AG10803 (cell line): Measurements from ENCODE around the gene PDE2A.

Source experiments
- DNase-seq: peaks from one replicate; pipeline ENCODE4 v3.0.0; 2010; ENCODE audit warnings: low read depth
- H3K4me3 ChIP-seq: 2 replicates; pipeline ENCODE4 v1.5.1; 2011; ENCODE audit warnings: mild to moderate bottlenecking, low read length, control low read depth
- CTCF ChIP-seq: conservative IDR thresholded peaks from 2 replicates; pipeline ENCODE4 v1.5.1; 2011; ENCODE audit warnings: mild to moderate bottlenecking, low read length, control low read depth, inconsistent platforms

The PDE2A gene

GRCh38 chr11:72652873-72653630 lies 21.2 kb downstream of the PDE2A start:
- no peak overlapping the region for H3K4me3 ChIP-seq
- DNase-seq, result no peak
- no peak for TF ChIP-seq CTCF

DNA sequence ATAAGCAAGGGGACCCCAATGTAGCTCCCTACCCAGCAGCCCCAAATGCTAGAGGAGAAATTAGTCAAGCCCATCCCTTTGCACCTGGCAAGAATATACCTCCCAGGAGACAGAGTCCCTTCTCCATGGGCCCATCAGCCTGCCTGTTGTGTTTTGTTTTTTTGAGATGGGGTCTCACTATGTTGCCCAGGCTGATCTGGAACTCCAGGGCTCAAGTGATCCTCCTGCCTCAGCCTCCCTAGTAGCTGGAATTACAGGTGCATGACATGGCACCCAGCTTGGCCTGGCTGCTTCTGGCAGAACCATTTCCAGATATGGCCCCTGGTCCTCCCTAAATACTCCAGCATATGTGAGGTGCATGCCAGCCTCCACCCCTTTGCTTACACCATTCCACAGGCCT lies 22.1 kb downstream of the PDE2A start:
- no peak for DNase-seq
- no peak for TF ChIP-seq CTCF
- no peak overlapping the region for H3K4me3 ChIP-seq

GRCh38 chr11:72649215-72649976 lies 24.8 kb downstream of the PDE2A start:
- no peak for DNase-seq
- no peak overlapping the region for H3K4me3 ChIP-seq

GRCh38 chr11:72648384-72649136 lies 25.7 kb downstream of the PDE2A start:
- no peak for TF ChIP-seq CTCF
- H3K4me3 ChIP-seq, result no peak overlapping the region
- DNase-seq, result no peak

More at GRCh38 chr11:72649215-72649976, 24.8 kb downstream of the PDE2A start:
- TF ChIP-seq CTCF, result no peak

- DNase-seq, result no peak
- H3K4me3 ChIP-seq, result no peak overlapping the region
- no peak for TF ChIP-seq CTCF
Measured at GRCh38 chr11:72647882-72648281, 26.3 kb downstream of the PDE2A start.

DNA sequence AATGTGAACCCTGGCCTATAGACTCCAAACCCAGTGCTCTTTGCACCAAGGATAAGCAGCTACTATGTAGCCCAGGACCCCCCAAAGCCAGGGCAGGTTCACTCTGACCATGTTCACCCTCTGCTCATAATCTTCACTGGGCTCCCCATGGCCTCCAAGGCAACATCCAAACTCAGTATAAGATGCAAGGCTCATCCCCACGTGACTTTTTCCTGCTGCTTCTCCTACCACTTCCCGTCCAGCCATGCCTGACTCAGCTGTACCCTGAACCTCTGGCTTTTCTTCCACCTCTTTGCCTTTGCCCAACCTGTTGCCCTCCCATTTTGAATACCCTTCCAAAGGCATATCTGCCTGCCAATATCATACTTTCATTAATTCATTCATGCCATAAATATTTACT lies 27.8 kb downstream of the PDE2A start:
- DNase-seq, result no peak
- no peak overlapping the region for H3K4me3 ChIP-seq
- TF ChIP-seq CTCF, result no peak
